HUES64 (cell line): ENCODE measurements around the gene ZG16B. TPM values are rescaled to one million over a fixed set of nuclear protein-coding genes. Genes with fewer than 3 reads are reported as not detected.

ENCODE experiments used
- H3K27ac ChIP-seq: 2 replicates; pipeline ENCODE4 v1.7.0; 2013; ENCODE audit warnings: low read depth, low read length, inconsistent platforms
- H3K27me3 ChIP-seq: 2 replicates; pipeline ENCODE4 v1.6.1; 2013; ENCODE audit warnings: mild to moderate bottlenecking, low read length; ENCODE audit not compliant: insufficient read depth
- H3K36me3 ChIP-seq: 2 replicates; pipeline ENCODE4 v1.6.1; 2013; ENCODE audit warnings: mild to moderate bottlenecking, low read length; ENCODE audit not compliant: insufficient read depth
- H3K4me1 ChIP-seq: 2 replicates; pipeline ENCODE4 v1.6.1; 2013; ENCODE audit warnings: mild to moderate bottlenecking, low read length, moderate library complexity; ENCODE audit not compliant: insufficient read depth
- H3K4me3 ChIP-seq: 2 replicates; pipeline ENCODE4 v1.5.1; 2013; ENCODE audit warnings: mild to moderate bottlenecking, low read length, moderate library complexity
- H3K9ac ChIP-seq: 2 replicates; pipeline ENCODE4 v1.6.1; 2013; ENCODE audit warnings: mild to moderate bottlenecking, low read depth, low read length
- H3K9me3 ChIP-seq: 2 replicates; pipeline ENCODE4 v1.6.1; 2013; ENCODE audit warnings: low read depth, low read length; ENCODE audit not compliant: insufficient read depth
- WGBS: fragments of 150-250, 120-280 bp; methylation state at CpG from one replicate; pipeline ENCODE4 v1.1.7; 2013; ENCODE audit warnings: missing lambda C conversion rate; 5-methylcytosine and 5-hydroxymethylcytosine counted together
- polyA plus RNA-seq, 2 experiments: library from polyadenylated mRNA; stranded (reverse); fragments of 50-300 nt; gene quantifications; one replicate each; pipeline ENCODE4 v1.2.3, GENCODE V29; 2013

The ZG16B gene, protein sequence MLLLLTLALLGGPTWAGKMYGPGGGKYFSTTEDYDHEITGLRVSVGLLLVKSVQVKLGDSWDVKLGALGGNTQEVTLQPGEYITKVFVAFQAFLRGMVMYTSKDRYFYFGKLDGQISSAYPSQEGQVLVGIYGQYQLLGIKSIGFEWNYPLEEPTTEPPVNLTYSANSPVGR
- not detected for polyA plus RNA-seq (2013, experiment 1 of 2)
- not detected for polyA plus RNA-seq (2013, experiment 2 of 2)

DNA sequence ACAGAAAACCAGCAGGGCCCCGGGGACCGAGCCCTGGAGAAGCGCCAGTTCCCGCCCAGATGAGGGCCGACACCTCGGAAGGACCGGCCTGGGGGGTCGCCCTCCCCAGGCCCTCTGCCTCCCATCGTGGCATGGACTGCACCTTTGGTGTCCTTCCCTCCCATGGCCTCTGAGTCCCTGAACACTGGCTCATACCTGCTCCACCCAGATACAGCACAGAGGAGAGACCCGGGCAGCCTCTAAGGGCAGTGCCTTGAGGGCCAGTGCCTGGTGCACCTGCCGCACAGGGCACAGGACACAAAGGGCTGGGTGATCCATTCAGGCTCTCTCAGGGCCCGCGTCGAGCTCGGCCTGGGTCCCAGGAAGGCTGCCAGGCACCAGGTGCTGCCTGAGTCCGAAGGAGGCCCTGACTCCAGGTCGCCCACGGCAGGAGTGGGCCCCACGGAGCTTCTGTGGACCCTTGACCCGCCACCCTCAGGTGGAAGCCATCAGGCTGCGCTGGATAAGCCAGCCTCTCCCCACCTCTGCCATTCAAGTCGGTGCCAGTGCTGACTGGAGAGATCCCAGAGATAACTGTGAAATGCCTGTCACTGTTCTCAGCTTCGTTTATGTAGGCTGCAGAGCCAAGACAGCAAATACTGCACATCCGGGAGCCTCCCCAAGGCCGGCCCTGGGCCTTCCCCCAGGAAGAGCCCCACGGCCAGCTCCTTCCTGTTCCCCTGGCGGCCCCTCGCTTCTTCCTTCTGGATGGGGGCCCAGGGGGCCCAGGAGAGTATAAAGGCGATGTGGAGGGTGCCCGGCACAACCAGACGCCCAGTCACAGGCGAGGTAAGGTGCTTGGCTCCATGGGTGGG is at the start of gene ZG16B:
ZG16B (plus strand) TSS at position 803 of the 854 bp plus-strand sequence. CDS start 139 bp downstream, outside the sequence.
- Histone ChIP-seq H3K9me3 (no peaks in the 10 kb centered on the region), H3K27ac (no peak within 1 kb of the TSS), H3K27me3 (no peaks in the 10 kb centered on the region), H3K36me3 (no peaks in the 10 kb centered on the region), H3K4me3 (no peak within 1 kb of the TSS), H3K9ac (no peak within 1 kb of the TSS), H3K4me1 (no peaks in the 10 kb centered on the region)
- 88% methylated on average over 32 of the region's 32 CpGs for WGBS

DNA sequence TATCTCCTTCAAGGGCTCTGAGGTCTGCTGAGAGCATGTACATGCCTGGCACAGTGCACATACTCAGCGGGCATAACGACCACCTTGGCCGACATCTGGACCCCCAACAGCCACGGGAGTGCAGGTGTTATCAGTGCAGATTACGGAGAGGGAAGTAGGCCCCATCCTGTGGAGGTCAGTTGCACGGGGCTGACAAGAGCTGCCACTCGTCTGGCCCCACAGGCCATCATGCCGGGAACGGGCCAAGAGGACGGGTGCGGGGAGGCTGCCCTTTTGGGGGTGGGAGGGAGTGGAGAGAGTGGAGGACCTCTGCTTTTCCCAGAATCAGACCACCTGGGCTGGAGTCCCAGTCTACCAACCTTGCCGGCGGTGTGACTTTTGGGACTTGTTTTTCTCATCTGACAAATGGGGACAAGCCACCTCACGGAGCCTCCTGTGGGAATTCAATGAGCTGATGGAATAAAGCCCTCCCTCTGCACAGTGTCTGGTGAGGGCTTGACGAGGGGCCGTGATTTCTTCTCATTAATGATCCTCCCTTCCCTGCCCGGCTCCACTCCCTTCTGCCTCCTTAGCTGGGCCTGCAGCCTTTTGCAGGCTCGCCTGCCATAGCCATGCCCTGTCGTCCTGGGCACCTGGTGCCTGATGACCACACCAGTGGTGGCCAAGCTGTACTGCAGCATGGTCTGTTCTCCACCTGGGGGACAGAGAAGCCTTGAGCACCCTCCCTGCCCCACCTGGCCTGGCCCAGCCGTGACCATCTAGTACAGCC is 47.3 kb upstream of the ZG16B start:
- WGBS = 90% methylated on average over 20 of the region's 20 CpGs
- no peak overlapping the region for H3K4me3 ChIP-seq
- no peak overlapping the region for H3K9ac ChIP-seq
- H3K27me3 ChIP-seq = peaks cover 26% of the 10 kb centered on the region
- H3K36me3 ChIP-seq = no peaks in the 10 kb centered on the region
- 0 out of 2 replicates have a peak, but pooled peaks cover 3% of the 10 kb centered on the region for H3K4me1 ChIP-seq
- no peaks in the 10 kb centered on the region for H3K9me3 ChIP-seq
- H3K27ac ChIP-seq = no peak overlapping the region

DNA sequence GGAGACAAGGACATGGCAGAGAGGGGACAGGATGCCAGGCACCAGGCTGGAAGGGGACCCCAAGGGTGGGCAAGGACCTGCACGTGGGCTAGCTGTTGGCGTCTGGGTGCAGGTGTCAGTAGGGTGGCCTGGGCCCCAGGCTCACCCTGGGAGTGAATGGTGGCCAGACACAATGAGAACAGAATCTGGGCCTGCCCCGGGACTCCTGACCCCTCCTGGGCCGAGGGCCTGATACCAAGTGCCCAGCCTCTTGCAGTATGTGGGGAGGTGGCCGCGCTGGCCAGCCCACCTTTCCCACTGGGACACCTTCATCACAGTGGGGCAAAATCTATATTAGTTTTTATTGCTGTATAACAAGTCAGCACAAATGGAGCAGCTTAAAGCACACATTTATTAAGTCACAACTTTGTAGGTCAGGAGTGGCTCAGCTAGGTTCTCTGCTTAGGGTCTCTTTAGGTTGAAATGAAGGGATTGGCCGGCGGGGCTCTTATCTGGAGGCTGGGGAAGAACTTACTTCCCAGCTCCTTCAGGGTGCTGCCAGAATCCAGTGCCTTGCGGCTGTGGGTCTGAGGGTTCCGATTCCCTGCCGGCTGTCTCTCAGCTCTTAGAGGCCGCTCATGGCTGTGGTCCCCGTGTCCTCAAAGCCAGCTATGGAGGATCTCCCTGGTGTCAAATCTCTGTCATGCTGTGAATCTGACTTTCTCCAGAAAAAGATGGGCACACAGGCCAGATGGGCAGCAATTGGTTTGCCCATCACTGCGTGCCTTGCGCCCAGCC is 46.3 kb upstream of the ZG16B start:
- H3K36me3 ChIP-seq = no peaks in the 10 kb centered on the region
- H3K9me3 ChIP-seq = no peaks in the 10 kb centered on the region
- no peak overlapping the region for H3K4me3 ChIP-seq
- no peaks in the 10 kb centered on the region for H3K4me1 ChIP-seq
- peaks cover 26% of the 10 kb centered on the region for H3K27me3 ChIP-seq
- H3K27ac ChIP-seq = no peak overlapping the region
- no peak overlapping the region for H3K9ac ChIP-seq
- 90% methylated on average over 13 of the region's 15 CpGs for WGBS

DNA sequence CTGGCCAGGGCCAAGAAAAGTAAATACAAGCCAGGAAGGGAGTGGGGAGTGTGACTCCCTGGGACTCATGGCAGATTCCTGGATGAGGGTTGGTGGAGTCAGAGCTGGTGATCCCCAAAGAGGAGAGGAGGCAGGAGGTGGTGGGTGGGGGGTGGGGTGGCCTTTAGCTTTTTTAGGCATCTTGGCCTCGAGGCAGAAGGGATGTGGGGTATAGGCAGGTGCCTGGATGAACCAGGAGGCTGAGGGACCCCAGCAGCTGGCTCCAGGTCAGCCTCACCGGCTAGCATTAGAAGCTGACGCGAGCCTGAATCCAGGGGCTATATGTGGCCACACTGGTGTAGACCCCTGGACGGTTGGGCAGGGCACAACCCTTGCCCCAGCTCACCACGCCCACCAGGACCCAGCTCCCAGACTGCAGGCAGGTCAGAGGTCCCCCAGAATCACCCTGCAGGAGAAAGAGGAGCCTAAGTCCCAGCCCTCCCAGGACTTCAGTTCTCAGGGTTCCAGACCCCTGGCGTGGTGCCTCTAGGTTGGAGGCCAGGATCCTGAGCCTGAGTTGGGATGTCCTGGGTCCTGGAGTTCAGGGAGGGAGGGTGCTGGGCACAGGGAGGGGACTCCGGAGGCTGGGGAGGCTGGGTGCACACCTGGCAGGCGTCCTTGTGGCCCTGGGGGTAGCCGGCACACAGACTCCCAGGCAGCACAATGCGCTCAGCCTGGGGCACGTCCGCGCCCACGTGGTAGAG is 45.6 kb upstream of the ZG16B start:
- H3K27ac ChIP-seq = no peak overlapping the region
- peaks cover 26% of the 10 kb centered on the region for H3K27me3 ChIP-seq
- H3K9me3 ChIP-seq = no peaks in the 10 kb centered on the region
- 86% methylated on average over 15 of the region's 15 CpGs for WGBS
- no peaks in the 10 kb centered on the region for H3K36me3 ChIP-seq
- H3K4me1 ChIP-seq = no peaks in the 10 kb centered on the region
- no peak overlapping the region; the same call in 1 of the 2 replicates for H3K9ac ChIP-seq
- peak overlapping the region; percentile 39 for H3K4me3 ChIP-seq

DNA sequence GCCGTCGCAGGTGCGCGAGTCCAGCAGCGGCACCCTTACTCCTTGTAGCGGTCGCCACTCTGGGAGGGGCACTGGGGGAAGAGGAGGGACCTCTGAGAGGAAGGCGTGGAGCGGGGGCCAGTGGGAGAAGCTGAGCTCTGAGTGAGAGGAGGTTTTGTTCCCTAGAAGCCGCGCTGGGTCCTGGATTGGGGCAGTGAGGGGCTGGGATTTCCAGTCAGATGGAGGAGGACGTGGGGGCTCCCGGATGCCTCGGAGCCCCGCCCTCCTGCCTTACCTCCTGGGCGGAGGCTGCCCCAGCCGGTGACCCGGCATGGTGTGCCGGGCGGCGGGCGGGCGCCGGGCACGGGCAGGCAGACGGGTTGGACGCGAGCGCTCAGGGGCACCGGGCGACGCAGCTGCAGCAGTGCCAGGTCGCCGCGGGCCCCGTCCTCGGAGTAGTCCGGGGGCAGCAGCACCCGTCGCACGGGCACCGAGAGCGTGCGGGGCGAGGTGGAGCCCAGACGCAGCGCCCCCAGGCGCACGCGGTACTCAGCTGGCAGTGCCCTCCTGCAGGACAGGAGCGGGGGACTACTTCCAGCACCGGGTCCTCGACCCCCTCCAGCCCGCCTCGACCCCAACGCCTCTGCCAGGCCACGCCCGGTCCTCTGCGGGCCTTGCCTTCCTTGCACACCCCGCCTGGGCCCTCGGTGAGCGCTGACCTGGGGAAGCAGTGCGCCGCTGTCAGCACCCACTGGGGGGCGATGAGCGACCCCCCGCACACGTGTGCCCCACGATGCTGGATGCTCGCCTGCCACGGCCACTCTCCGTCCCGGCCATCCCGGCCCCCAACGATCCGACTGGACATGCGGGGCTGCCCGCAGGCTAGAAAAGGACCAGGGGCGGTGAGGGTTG is 44.8 kb upstream of the ZG16B start:
- Histone ChIP-seq H3K4me3 (peak overlapping the region; percentile 39), H3K9ac (peak overlapping the region; percentile 12; the same call in 1 of the 2 replicates), H3K9me3 (no peaks in the 10 kb centered on the region), H3K36me3 (no peaks in the 10 kb centered on the region), H3K27me3 (peaks cover 26% of the 10 kb centered on the region), H3K27ac (no peak overlapping the region), H3K4me1 (peaks cover 3% of the 10 kb centered on the region; the same call in 1 of the 2 replicates)
- 64% methylated on average over 79 of the region's 79 CpGs for WGBS

DNA sequence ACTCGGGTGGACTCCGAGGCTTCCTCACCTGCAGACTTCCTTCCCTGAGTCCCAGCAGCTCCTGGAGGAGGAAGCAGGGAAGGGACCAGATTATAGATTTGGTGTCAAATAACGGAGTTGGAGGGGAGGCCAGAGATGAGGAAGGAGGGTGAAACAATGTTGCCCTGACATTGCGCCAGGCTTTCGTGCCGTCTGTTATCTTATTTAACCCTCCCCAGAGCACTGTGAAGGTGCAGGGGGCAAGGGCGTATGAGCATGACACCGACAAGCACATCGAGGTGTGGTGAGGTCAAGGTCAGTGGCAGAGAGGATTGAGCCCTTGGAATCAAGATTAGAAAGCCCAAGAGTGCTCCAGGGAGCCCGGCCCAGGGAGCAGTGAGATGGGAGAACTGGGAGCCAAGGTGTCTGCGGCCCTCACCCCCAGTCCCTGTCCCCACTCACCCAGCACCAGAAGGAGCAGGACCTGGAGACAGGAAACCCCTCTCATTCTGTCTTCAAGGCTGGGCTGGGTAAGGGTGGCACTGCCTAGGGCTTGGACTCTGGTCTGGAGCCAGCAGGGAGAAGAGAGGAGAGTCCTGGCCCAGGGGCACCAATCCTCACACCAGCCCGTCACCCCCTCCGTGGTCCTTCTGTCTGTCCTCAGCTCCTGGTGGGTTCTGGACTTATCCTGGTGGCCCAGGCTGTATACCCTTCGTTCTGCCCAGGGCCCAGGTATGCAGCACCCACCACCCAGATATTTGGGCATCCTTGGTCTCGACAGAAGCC is 43.9 kb upstream of the ZG16B start:
- Histone ChIP-seq H3K27me3 (peaks cover 26% of the 10 kb centered on the region), H3K9me3 (no peaks in the 10 kb centered on the region), H3K4me3 (no peak overlapping the region), H3K27ac (no peak overlapping the region), H3K36me3 (no peaks in the 10 kb centered on the region), H3K4me1 (peaks cover 3% of the 10 kb centered on the region; the same call in 1 of the 2 replicates), H3K9ac (no peak overlapping the region)
- WGBS = 85% methylated on average over 14 of the region's 15 CpGs

DNA sequence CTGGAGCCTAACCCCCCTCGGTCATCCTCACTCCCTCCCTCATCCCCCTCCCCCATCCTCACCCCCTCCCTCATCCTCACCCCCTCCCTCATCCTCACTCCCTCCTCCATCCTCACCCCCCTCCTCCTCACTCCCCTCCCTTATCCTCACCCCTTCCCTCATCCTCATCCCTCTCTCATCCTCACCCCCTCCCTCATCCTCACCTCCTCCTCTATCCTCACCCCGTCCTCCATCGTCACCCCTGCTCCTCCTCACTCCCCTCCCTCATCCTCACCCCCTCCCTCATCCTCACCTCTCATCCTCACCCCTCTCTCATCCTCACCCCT is 43.3 kb upstream of the ZG16B start:
- Histone ChIP-seq H3K9me3 (no peaks in the 10 kb centered on the region), H3K4me1 (peaks cover 3% of the 10 kb centered on the region; the same call in 1 of the 2 replicates), H3K4me3 (no peak overlapping the region), H3K27me3 (peaks cover 26% of the 10 kb centered on the region), H3K27ac (no peak overlapping the region), H3K9ac (no peak overlapping the region), H3K36me3 (no peaks in the 10 kb centered on the region)
- 79% methylated on average over 3 of the region's 3 CpGs for WGBS

DNA sequence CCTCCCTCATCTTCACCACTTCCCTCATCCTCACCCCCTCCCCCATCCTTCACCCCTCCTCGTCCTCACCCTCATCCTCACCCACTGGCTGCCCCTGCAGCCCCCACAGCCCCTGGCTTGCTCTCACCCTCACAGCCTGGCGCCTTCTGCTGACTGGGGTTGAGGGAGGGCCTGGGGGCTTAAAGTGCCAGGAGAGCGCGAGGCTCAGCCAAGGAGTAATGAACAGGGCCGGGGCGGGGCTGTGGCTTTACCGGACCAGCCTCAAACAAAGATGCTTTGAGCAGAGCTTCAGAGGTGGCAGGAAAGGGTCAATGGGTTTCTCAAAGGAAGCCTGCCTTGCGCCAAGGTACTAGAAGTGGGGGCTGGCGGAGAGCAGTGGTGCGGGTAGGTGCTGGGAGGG is 42.7 kb upstream of the ZG16B start, which contains the start of gene PRSS33:
PRSS33 (minus strand) TSS at position 155 of the 400 bp plus-strand sequence. CDS start 1,013 bp downstream, outside the sequence.
- Histone ChIP-seq H3K4me3 (no peak within 1 kb of the TSS), H3K9ac (no peak within 1 kb of the TSS), H3K36me3 (no peaks in the 10 kb centered on the region), H3K27me3 (peaks cover 26% of the 10 kb centered on the region), H3K4me1 (peaks cover 3% of the 10 kb centered on the region; the same call in 1 of the 2 replicates), H3K9me3 (no peaks in the 10 kb centered on the region), H3K27ac (no peak within 1 kb of the TSS)
- 61% methylated on average over 10 of the region's 10 CpGs for WGBS

DNA sequence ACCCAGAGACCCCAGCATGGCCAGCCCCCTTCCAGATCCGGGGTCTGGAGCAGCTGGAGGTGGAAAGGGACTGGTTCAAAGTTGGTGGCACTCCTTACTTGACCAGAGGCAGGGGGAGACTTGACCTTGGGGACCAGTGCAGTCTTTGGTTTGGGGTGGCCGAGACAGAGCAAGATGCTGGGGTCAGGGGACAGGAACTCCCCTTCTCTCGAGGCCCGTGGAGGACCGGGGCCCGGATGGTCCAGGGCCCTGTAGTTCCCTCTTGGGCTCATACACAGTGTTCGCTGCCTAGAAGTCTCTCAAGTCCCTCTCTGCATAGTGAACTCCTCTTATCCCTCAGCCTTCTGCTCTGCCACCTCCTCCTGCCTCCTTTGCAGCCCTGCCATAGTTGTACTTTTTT is 42.1 kb upstream of the ZG16B start:
- Histone ChIP-seq H3K36me3 (no peaks in the 10 kb centered on the region), H3K4me1 (peaks cover 3% of the 10 kb centered on the region; the same call in 1 of the 2 replicates), H3K9me3 (no peaks in the 10 kb centered on the region), H3K4me3 (no peak overlapping the region), H3K9ac (no peak overlapping the region), H3K27ac (no peak overlapping the region), H3K27me3 (peaks cover 26% of the 10 kb centered on the region)
- 66% methylated on average over 7 of the region's 7 CpGs for WGBS
